ENCODE measurements around the gene IER5L.

IER5L gene

DNA sequence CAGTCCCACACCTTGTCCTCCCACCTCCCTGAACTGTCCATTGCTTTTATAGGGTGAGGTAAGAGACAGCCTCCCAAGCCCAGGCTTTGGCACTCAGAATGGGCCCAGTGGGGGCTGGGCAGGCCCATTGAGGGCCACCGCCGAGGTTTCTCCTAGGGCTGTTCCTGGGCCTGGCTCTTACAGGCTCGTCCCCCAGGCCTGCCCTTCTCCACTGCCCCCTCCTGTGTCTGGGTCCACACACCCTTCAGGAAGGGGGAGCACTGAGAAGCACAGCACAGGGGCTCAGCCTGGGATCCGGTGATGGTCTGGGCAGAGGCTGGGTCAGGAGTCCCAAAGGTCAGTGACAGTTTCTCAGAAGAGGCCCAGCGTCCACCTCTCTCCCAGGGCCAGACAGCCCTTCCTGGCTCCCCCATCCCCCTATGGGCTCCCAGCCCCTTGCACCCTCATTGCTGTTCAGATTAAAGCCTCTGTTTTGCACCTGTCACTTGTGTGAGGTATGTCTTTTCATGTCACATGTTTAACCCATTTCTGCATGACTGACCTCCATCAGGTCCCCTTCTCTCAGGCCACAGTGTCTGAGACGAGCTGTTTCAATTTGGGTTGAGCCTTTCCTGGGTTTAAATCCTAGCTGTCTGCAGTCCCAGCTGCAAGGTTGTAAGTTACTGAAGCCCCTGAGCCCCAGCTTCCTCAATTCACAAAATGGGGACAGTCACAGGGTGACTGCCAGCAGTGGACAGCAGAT, 29.4 kb downstream of the IER5L start:
- Histone ChIP-seq H3K27ac (ENCODE audit: low read length, poor library complexity, severe bottlenecking) (no peak overlapping the region), H3K4ac (ENCODE audit: low read depth in 1 of 2, low read length in 2 of 2) (peak overlapping the region in 1 of 2 experiments; percentile 24), H4K91ac (ENCODE audit: low read length) (peak overlapping the region; percentile 9), H3K4me3 (ENCODE audit: insufficient read depth in 1 of 2, low read depth in 1 of 2, low read length in 2 of 2) (no peak overlapping the region), H2BK5ac (ENCODE audit: low read depth, low read length, poor library complexity, severe bottlenecking) (no peak overlapping the region), H3K4me2 (ENCODE audit: low read length, poor library complexity, severe bottlenecking) (no peak overlapping the region), H2AK5ac (ENCODE audit: low read length, severe bottlenecking) (peak overlapping the region; percentile 54), H2BK12ac (ENCODE audit: low read length in 2 of 2) (peak overlapping the region; percentile 42 to 68), H3K23ac (ENCODE audit: low read length in 2 of 2) (no peak overlapping the region), H3K4me1 (ENCODE audit: control insufficient read depth, insufficient read depth, low read depth, low read length) (peaks cover 50% of the 10 kb centered on the region), H2BK15ac (ENCODE audit: low read depth, poor library complexity, severe bottlenecking) (peak overlapping the region; percentile 63), H2AFZ (ENCODE audit: low read depth, low read length) (no peak overlapping the region), H3K79me1 (replicated peaks; ENCODE audit: low read length, poor library complexity, severe bottlenecking) (peaks cover 40% of the 10 kb centered on the region), H3K36me3 (ENCODE audit: control insufficient read depth in 1 of 2, insufficient read depth in 2 of 2, low read depth in 1 of 2, low read length in 2 of 2) (peaks cover 41 to 80% of the 10 kb centered on the region in 2 experiments), H3K18ac (ENCODE audit: low read depth in 1 of 2, low read length in 2 of 2) (peak overlapping the region; percentile 16 to 27), H2BK120ac (ENCODE audit: low read depth, low read length) (peak overlapping the region; percentile 55), H4K8ac (ENCODE audit: low read length) (no peak overlapping the region), H3K27me3 (ENCODE audit: control insufficient read depth in 1 of 2, insufficient read depth in 1 of 2, low read length in 2 of 2) (no peaks in the 10 kb centered on the region), H3K9me3 (ENCODE audit: control insufficient read depth, low read length) (no peaks in the 10 kb centered on the region), H3K9ac (ENCODE audit: low read length) (peak overlapping the region; percentile 26), H3K14ac (ENCODE audit: low read length in 2 of 2) (no peak overlapping the region)
- WGBS, result 81% methylated on average over 6 of the region's 6 CpGs
- DNase-seq, result no peak

DNA sequence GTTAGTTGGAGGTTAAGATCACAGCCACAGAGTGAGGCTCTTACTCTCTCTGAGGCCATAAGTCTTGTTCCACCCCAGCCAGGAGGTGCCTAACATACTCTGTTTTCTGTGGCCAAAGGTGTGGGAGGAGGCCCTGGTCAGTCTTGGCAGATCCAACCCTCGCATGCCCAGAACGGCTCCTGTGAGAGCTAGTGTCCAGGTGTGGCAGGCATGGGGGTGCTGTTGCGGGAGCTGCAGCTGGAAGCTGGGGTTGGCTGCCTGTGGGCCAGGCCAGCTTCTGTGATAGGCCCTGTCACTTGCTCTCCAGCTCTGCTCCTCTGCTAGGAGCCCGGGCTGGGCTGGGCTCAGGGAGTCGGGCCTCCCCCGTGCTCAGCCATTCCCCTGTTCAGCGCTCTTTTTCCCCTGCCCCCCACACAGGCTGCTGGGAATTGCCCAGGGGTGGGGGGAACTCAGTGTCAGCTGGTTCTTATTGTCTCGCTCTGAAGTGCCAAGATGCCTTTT, 31.6 kb downstream of the IER5L start:
- no peak overlapping the region for H2AFZ ChIP-seq (ENCODE audit: low read depth, low read length)
- peak overlapping the region; percentile 97 for H2AK5ac ChIP-seq (ENCODE audit: low read length, severe bottlenecking)
- peak; percentile 51 for DNase-seq
- H4K91ac ChIP-seq (ENCODE audit: low read length), result peak overlapping the region; percentile 99
- H2BK5ac ChIP-seq (ENCODE audit: low read depth, low read length, poor library complexity, severe bottlenecking), result peak overlapping the region; percentile 94
- peak overlapping the region in 1 of 2 experiments; percentile 95 for H3K23ac ChIP-seq (ENCODE audit: low read length in 2 of 2)
- H3K36me3 ChIP-seq (ENCODE audit: control insufficient read depth in 1 of 2, insufficient read depth in 2 of 2, low read depth in 1 of 2, low read length in 2 of 2), result peaks cover 42 to 72% of the 10 kb centered on the region in 2 experiments
- peaks cover 66% of the 10 kb centered on the region for H3K4me1 ChIP-seq (ENCODE audit: control insufficient read depth, insufficient read depth, low read depth, low read length)
- peak overlapping the region in 1 of 2 experiments; percentile 73 for H3K14ac ChIP-seq (ENCODE audit: low read length in 2 of 2)
- peak overlapping the region; percentile 96 for H3K27ac ChIP-seq (ENCODE audit: low read length, poor library complexity, severe bottlenecking)
- peak overlapping the region; percentile 98 for H4K8ac ChIP-seq (ENCODE audit: low read length)
- H3K4me2 ChIP-seq (ENCODE audit: low read length, poor library complexity, severe bottlenecking), result peak overlapping the region; percentile 20
- peak overlapping the region; percentile 85 for H3K9ac ChIP-seq (ENCODE audit: low read length)
- peak overlapping the region; percentile 91 to 99 for H2BK12ac ChIP-seq (ENCODE audit: low read length in 2 of 2)
- 54% methylated on average over 5 of the region's 8 CpGs for WGBS
- peak overlapping the region; percentile 99 for H3K4ac ChIP-seq (ENCODE audit: low read depth in 1 of 2, low read length in 2 of 2)
- H2BK120ac ChIP-seq (ENCODE audit: low read depth, low read length), result peak overlapping the region; percentile 97
- no peaks in the 10 kb centered on the region for H3K27me3 ChIP-seq (ENCODE audit: control insufficient read depth in 1 of 2, insufficient read depth in 1 of 2, low read length in 2 of 2)
- no peaks in the 10 kb centered on the region for H3K9me3 ChIP-seq (ENCODE audit: control insufficient read depth, low read length)
- peak overlapping the region; percentile 85 for H2BK15ac ChIP-seq (ENCODE audit: low read depth, poor library complexity, severe bottlenecking)
- H3K79me1 ChIP-seq (replicated peaks; ENCODE audit: low read length, poor library complexity, severe bottlenecking), result peaks cover 36% of the 10 kb centered on the region
- H3K4me3 ChIP-seq (ENCODE audit: insufficient read depth in 1 of 2, low read depth in 1 of 2, low read length in 2 of 2), result peak overlapping the region in 1 of 2 experiments; percentile 16
- H3K18ac ChIP-seq (ENCODE audit: low read depth in 1 of 2, low read length in 2 of 2), result peak overlapping the region; percentile 96 to 98

DNA sequence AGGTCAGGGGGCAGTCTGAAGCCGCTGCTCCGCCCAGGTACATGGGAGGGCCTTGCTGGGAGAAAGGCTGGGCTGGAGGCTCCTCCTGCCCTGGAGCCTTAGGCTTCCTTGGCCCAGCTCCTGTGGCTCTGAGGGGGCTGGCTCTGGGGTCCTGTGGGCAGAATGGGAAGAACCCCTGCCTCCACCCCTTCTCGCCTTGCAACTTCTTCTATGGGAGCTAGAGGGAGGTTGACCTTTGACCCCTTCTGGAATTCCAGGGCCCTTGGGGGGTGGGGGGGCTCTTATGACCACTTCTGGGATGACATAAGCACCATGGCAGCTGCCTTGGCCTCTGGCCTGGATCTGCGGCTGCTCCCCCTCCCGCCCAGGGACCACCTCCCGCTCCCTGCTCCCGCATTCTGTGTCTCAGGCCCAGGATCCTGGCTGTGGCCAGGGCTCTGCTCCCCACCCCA, 32.2 kb downstream of the IER5L start:
- peak overlapping the region in 1 of 2 experiments; percentile 73 for H3K14ac ChIP-seq (ENCODE audit: low read length in 2 of 2)

DNA sequence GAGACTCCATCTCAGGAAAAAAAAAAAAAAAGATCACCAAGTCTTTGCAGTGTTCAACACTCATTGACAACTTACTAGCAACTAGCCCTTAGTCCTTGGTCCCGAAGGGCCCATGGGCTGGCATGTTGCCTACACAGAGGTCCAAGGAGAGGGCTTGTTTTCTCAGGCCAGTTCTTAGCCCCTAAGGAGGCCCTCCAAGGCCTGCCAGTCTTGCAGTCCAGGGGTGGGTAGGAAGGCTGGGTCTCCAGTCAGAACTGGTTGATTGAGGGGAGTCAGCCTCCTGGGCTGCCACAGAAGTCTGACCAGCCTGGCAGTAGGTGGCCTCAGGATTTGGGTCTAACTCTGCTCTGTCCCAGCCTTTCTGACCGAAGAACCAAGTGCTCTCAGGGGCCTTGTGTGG, 32.7 kb downstream of the IER5L start:
- peak overlapping the region; percentile 99 for H2BK15ac ChIP-seq (ENCODE audit: low read depth, poor library complexity, severe bottlenecking)
- no peaks in the 10 kb centered on the region for H3K9me3 ChIP-seq (ENCODE audit: control insufficient read depth, low read length)
- peak overlapping the region; percentile 96 to 99 for H3K4ac ChIP-seq (ENCODE audit: low read depth in 1 of 2, low read length in 2 of 2)
- WGBS, result 62% methylated on average over 2 of the region's 2 CpGs
- peak overlapping the region; percentile 92 to 97 for H3K18ac ChIP-seq (ENCODE audit: low read depth in 1 of 2, low read length in 2 of 2)
- peak overlapping the region; percentile 99 for H4K91ac ChIP-seq (ENCODE audit: low read length)
- H3K23ac ChIP-seq (ENCODE audit: low read length in 2 of 2), result no peak overlapping the region
- H2BK12ac ChIP-seq (ENCODE audit: low read length in 2 of 2), result peak overlapping the region; percentile 43 to 93
- peak overlapping the region; percentile 99 for H2AK5ac ChIP-seq (ENCODE audit: low read length, severe bottlenecking)
- H2BK5ac ChIP-seq (ENCODE audit: low read depth, low read length, poor library complexity, severe bottlenecking), result peak overlapping the region; percentile 66
- peaks cover 30% of the 10 kb centered on the region for H3K79me1 ChIP-seq (replicated peaks; ENCODE audit: low read length, poor library complexity, severe bottlenecking)
- peaks cover 37 to 61% of the 10 kb centered on the region in 2 experiments for H3K36me3 ChIP-seq (ENCODE audit: control insufficient read depth in 1 of 2, insufficient read depth in 2 of 2, low read depth in 1 of 2, low read length in 2 of 2)
- peak overlapping the region; percentile 96 for H3K27ac ChIP-seq (ENCODE audit: low read length, poor library complexity, severe bottlenecking)
- peak overlapping the region in 1 of 2 experiments; percentile 33 for H3K4me3 ChIP-seq (ENCODE audit: insufficient read depth in 1 of 2, low read depth in 1 of 2, low read length in 2 of 2)
- H2BK120ac ChIP-seq (ENCODE audit: low read depth, low read length), result peak overlapping the region; percentile 77
- peak overlapping the region in 1 of 2 experiments; percentile 3 for H3K14ac ChIP-seq (ENCODE audit: low read length in 2 of 2)
- peaks cover 72% of the 10 kb centered on the region for H3K4me1 ChIP-seq (ENCODE audit: control insufficient read depth, insufficient read depth, low read depth, low read length)
- DNase-seq, result peak; percentile 40
- no peaks in the 10 kb centered on the region for H3K27me3 ChIP-seq (ENCODE audit: control insufficient read depth in 1 of 2, insufficient read depth in 1 of 2, low read length in 2 of 2)
- H4K8ac ChIP-seq (ENCODE audit: low read length), result peak overlapping the region; percentile 62
- peak overlapping the region; percentile 85 for H3K9ac ChIP-seq (ENCODE audit: low read length)
- no peak overlapping the region for H2AFZ ChIP-seq (ENCODE audit: low read depth, low read length)
- H3K4me2 ChIP-seq (ENCODE audit: low read length, poor library complexity, severe bottlenecking), result no peak overlapping the region

More for the DNA sequence above, 32.2 kb downstream of the IER5L start:
- Histone ChIP-seq H4K91ac (ENCODE audit: low read length) (peak overlapping the region; percentile 99), H3K18ac (ENCODE audit: low read depth in 1 of 2, low read length in 2 of 2) (peak overlapping the region; percentile 96 to 98), H3K9ac (ENCODE audit: low read length) (peak overlapping the region; percentile 85), H4K8ac (ENCODE audit: low read length) (peak overlapping the region; percentile 98), H3K9me3 (ENCODE audit: control insufficient read depth, low read length) (no peaks in the 10 kb centered on the region), H2AK5ac (ENCODE audit: low read length, severe bottlenecking) (peak overlapping the region; percentile 97), H3K4ac (ENCODE audit: low read depth in 1 of 2, low read length in 2 of 2) (peak overlapping the region; percentile 99), H2BK120ac (ENCODE audit: low read depth, low read length) (peak overlapping the region; percentile 97), H3K4me1 (ENCODE audit: control insufficient read depth, insufficient read depth, low read depth, low read length) (peaks cover 67% of the 10 kb centered on the region), H3K23ac (ENCODE audit: low read length in 2 of 2) (no peak overlapping the region), H2BK15ac (ENCODE audit: low read depth, poor library complexity, severe bottlenecking) (peak overlapping the region; percentile 99), H3K36me3 (ENCODE audit: control insufficient read depth in 1 of 2, insufficient read depth in 2 of 2, low read depth in 1 of 2, low read length in 2 of 2) (peaks cover 37 to 66% of the 10 kb centered on the region in 2 experiments), H3K4me2 (ENCODE audit: low read length, poor library complexity, severe bottlenecking) (peak overlapping the region; percentile 13), H3K27me3 (ENCODE audit: control insufficient read depth in 1 of 2, insufficient read depth in 1 of 2, low read length in 2 of 2) (no peaks in the 10 kb centered on the region), H2BK12ac (ENCODE audit: low read length in 2 of 2) (peak overlapping the region; percentile 93 to 99), H2BK5ac (ENCODE audit: low read depth, low read length, poor library complexity, severe bottlenecking) (peak overlapping the region; percentile 94), H2AFZ (ENCODE audit: low read depth, low read length) (no peak overlapping the region), H3K79me1 (replicated peaks; ENCODE audit: low read length, poor library complexity, severe bottlenecking) (peaks cover 33% of the 10 kb centered on the region), H3K4me3 (ENCODE audit: insufficient read depth in 1 of 2, low read depth in 1 of 2, low read length in 2 of 2) (peak overlapping the region in 1 of 2 experiments; percentile 33), H3K27ac (ENCODE audit: low read length, poor library complexity, severe bottlenecking) (peak overlapping the region; percentile 96)
- DNase-seq, result peak; percentile 90
- 13% methylated on average over 5 of the region's 7 CpGs for WGBS

Data from mesenchymal stem cell (in vitro differentiated cells and primary cell).